Measurements from ENCODE around the gene KCNK13. TPM values are rescaled to one million over a fixed set of nuclear protein-coding genes. Genes with fewer than 3 reads are reported as not detected.

The KCNK13 gene
- total RNA-seq, 3 donors from 2014 or later = not detected

- no peaks in the 10 kb centered on the region for H3K4me1 Mint-ChIP-seq (ENCODE audit: low read depth)
- no peaks in the 10 kb centered on the region for H3K36me3 Mint-ChIP-seq (ENCODE audit: insufficient read depth)
- H3K27me3 Mint-ChIP-seq (ENCODE audit: low read depth) = peaks cover 12% of the 10 kb centered on the region
- DNase-seq = no peak
- H3K4me3 Mint-ChIP-seq = no peak overlapping the region
- H3K9me3 Mint-ChIP-seq = no peaks in the 10 kb centered on the region
- no peak for ATAC-seq
Measured at GRCh38 chr14:90132821-90133570, 71.2 kb downstream of the KCNK13 start.

DNA sequence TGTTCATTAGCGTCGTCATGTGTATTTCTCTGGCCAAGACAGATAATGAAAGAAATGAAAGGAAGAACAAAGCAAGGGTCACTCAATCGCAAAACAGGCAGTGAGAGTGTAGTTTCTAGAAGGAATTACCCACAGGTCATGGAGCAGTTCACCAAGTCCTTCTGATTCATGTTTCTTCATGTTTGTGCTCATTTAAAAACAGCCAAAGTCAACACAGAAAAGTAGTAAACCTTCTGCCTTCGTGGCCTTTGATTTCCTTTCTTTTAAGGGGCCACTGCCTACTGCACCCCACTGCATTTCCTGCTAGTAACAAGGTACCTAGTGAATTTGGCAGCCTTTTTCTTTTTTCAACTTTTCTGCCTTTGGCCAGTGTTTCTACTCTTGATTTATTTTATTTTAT is 75.1 kb downstream of the KCNK13 start:
- Mint-ChIP-seq H3K9me3 (no peaks in the 10 kb centered on the region), H3K4me3 (no peak overlapping the region), H3K36me3 (ENCODE audit: insufficient read depth) (no peaks in the 10 kb centered on the region), H3K4me1 (ENCODE audit: low read depth) (no peaks in the 10 kb centered on the region), H3K27me3 (ENCODE audit: low read depth) (peaks cover 6% of the 10 kb centered on the region)
- DNase-seq (no peak), ATAC-seq (no peak)

DNA sequence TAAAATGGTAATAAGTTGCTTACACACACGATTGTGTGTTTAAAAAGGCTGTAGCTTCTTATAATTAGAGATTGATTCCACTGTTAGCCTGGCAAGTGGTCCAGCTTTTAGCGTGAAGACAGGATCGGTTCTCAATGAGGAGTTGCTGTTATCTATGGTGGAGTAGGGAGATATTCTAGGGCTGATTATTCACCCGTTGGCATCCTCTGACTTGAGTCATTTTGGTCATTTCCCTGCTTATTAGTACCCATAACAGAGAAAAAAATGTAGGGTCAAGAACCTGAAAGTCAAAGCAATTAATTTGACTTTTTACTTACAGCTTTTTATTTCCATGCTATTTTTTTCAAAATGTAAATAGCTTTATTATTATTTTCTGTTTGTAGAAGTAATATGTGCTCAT is 76.0 kb downstream of the KCNK13 start:
- no peak for ATAC-seq

DNA sequence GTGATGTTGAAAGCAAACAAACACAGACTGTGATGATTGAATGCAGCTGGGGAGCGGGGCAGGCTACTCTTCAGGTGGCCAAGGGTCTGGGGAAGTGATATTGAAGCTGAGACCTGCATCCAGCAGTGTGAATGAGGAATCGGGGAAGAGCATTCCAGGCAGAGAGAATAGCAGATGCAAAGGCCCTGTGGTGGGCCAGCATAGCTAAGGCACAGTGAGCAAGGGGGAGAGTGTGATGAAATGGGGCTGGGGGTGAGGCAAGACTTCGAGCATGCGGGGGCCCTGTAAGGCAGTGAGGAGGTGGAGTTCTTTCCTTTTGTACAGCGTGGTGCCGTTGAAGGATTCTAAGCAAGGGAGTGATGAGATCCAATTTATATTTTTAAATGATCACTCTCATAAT is 77.4 kb downstream of the KCNK13 start:
- no peak for DNase-seq
- no peak for ATAC-seq
- Mint-ChIP-seq H3K4me3 (no peak overlapping the region), H3K9me3 (no peaks in the 10 kb centered on the region), H3K4me1 (ENCODE audit: low read depth) (no peaks in the 10 kb centered on the region), H3K27me3 (ENCODE audit: low read depth) (peaks cover 6% of the 10 kb centered on the region), H3K36me3 (ENCODE audit: insufficient read depth) (no peaks in the 10 kb centered on the region)

More for the DNA sequence above, 76.0 kb downstream of the KCNK13 start:
- H3K27me3 Mint-ChIP-seq (ENCODE audit: low read depth) = peaks cover 4% of the 10 kb centered on the region
- H3K9me3 Mint-ChIP-seq = no peaks in the 10 kb centered on the region
- H3K4me3 Mint-ChIP-seq = no peak overlapping the region
- H3K4me1 Mint-ChIP-seq (ENCODE audit: low read depth) = no peaks in the 10 kb centered on the region
- H3K36me3 Mint-ChIP-seq (ENCODE audit: insufficient read depth) = no peaks in the 10 kb centered on the region
- DNase-seq = no peak

GRCh38 chr14:90140298-90140955 is 78.6 kb downstream of the KCNK13 start:
- Mint-ChIP-seq H3K4me3 (no peak overlapping the region), H3K4me1 (ENCODE audit: low read depth) (no peaks in the 10 kb centered on the region), H3K27me3 (ENCODE audit: low read depth) (peaks cover 6% of the 10 kb centered on the region), H3K9me3 (no peaks in the 10 kb centered on the region), H3K36me3 (ENCODE audit: insufficient read depth) (no peaks in the 10 kb centered on the region)
- ATAC-seq (no peak), DNase-seq (no peak)

DNA sequence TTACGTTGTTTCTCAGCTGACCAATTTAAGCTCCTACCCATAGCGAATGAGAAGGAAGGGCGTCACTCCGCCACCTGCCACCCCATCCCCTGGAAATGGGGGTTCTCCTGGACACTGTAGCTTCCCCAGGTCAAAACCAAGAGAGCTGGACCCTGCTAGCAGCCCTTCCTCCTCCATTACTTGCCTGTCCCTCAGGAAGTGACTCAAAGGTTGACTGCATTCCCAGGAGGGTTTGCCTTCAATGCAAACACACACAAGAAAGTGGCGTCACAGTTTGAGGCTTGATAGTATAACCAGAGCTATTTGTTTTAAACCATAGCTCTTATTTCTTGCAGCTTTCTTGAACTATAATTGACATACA is 79.1 kb downstream of the KCNK13 start:
- no peaks in the 10 kb centered on the region for H3K9me3 Mint-ChIP-seq
- ATAC-seq = no peak

GRCh38 chr14:90153429-90153828 is 91.6 kb downstream of the KCNK13 start:
- DNase-seq (no peak), ATAC-seq (no peak)
- Mint-ChIP-seq H3K36me3 (ENCODE audit: insufficient read depth) (no peaks in the 10 kb centered on the region), H3K27me3 (ENCODE audit: low read depth) (peaks cover 12% of the 10 kb centered on the region), H3K4me1 (ENCODE audit: low read depth) (no peaks in the 10 kb centered on the region), H3K9me3 (peaks cover 6% of the 10 kb centered on the region), H3K4me3 (no peak overlapping the region)

More for the DNA sequence above, 79.1 kb downstream of the KCNK13 start:
- no peaks in the 10 kb centered on the region for H3K4me1 Mint-ChIP-seq (ENCODE audit: low read depth)
- H3K4me3 Mint-ChIP-seq = no peak overlapping the region
- H3K36me3 Mint-ChIP-seq (ENCODE audit: insufficient read depth) = no peaks in the 10 kb centered on the region
- H3K27me3 Mint-ChIP-seq (ENCODE audit: low read depth) = peaks cover 6% of the 10 kb centered on the region
- no peak for DNase-seq

GRCh38 chr14:90154110-90154509 is 92.3 kb downstream of the KCNK13 start:
- no peak for ATAC-seq
- H3K36me3 Mint-ChIP-seq (ENCODE audit: insufficient read depth) = no peaks in the 10 kb centered on the region
- peaks cover 10% of the 10 kb centered on the region for H3K27me3 Mint-ChIP-seq (ENCODE audit: low read depth)
- H3K4me1 Mint-ChIP-seq (ENCODE audit: low read depth) = no peaks in the 10 kb centered on the region
- no peak for DNase-seq
- peaks cover 6% of the 10 kb centered on the region for H3K9me3 Mint-ChIP-seq
- H3K4me3 Mint-ChIP-seq = no peak overlapping the region

DNA sequence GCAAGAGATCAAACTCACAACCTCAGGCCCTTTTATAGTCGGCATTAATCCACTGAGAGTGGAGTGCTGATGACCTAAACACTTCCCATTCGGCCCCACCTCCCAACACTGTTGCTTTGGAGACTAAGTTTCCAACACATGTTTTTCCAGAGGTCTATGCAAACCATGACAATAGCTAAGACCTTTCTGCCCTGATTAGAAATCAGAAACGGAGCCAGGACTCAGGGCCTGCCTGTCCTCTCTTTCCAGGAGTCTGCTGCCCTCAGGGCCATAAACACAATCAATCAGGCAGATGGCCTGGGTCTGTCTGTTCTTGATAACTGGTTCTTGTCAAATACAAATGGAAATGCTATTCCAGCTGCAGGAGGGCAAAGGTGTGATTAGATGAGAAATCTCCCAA is 97.4 kb downstream of the KCNK13 start:
- ATAC-seq (no peak), DNase-seq (no peak)
- peaks cover 15% of the 10 kb centered on the region for H3K27me3 Mint-ChIP-seq (ENCODE audit: low read depth)
- no peaks in the 10 kb centered on the region for H3K4me1 Mint-ChIP-seq (ENCODE audit: low read depth)
- no peak overlapping the region for H3K4me3 Mint-ChIP-seq
- H3K36me3 Mint-ChIP-seq (ENCODE audit: insufficient read depth) = no peaks in the 10 kb centered on the region
- H3K9me3 Mint-ChIP-seq = peaks cover 3% of the 10 kb centered on the region

DNA sequence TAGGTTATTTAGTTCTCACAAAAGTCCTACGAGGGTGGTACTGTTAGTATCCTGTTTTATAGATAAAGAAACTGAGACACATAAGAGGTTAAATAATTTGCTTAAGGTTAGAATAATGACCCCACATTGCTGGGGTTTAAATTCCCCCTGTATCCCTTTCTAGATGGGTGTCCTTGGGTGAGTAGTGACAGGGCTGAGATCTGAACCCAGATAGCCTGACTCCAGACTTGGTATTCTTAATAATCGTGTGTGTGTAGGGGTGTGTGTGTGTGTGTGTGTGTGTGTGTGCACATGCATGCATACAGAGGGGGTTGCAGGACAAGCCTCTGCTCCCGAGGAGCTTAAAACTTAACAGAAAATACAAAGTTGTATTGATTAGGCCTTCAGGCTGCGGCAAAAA is 97.9 kb downstream of the KCNK13 start:
- no peak for DNase-seq
- H3K4me1 Mint-ChIP-seq (ENCODE audit: low read depth) = no peaks in the 10 kb centered on the region
- no peak for ATAC-seq
- no peak overlapping the region for H3K4me3 Mint-ChIP-seq
- H3K9me3 Mint-ChIP-seq = no peaks in the 10 kb centered on the region
- peaks cover 15% of the 10 kb centered on the region for H3K27me3 Mint-ChIP-seq (ENCODE audit: low read depth)
- H3K36me3 Mint-ChIP-seq (ENCODE audit: insufficient read depth) = no peaks in the 10 kb centered on the region

DNA sequence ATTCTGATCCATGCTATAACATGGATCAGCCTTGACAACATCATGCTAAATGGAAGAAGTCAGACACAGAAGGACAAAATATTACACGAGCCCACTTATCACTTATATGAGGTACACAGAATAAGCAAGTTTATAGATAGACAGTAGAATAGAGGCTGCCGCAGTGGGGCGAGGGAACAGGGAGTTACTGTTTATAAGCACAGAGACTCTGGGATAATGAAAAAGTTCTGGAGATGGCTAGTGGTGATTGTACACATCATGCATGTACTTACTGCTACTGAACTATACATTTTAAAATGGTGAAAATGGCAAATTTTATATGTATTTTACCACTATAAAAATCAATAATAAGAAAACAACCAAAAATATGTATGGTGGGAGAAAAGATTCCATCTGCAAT is 99.3 kb downstream of the KCNK13 start:
- H3K4me1 Mint-ChIP-seq (ENCODE audit: low read depth) = no peaks in the 10 kb centered on the region
- no peak for DNase-seq
- peaks cover 7% of the 10 kb centered on the region for H3K27me3 Mint-ChIP-seq (ENCODE audit: low read depth)
- H3K36me3 Mint-ChIP-seq (ENCODE audit: insufficient read depth) = no peaks in the 10 kb centered on the region
- no peaks in the 10 kb centered on the region for H3K9me3 Mint-ChIP-seq
- H3K4me3 Mint-ChIP-seq = no peak overlapping the region
- no peak for ATAC-seq

GRCh38 chr14:90168425-90169105 is 106.8 kb downstream of the KCNK13 start:
- H3K36me3 Mint-ChIP-seq (ENCODE audit: insufficient read depth) = no peaks in the 10 kb centered on the region

GRCh38 chr14:90175631-90176030 is 113.8 kb downstream of the KCNK13 start:
- no peak overlapping the region for H3K4me3 Mint-ChIP-seq
- no peaks in the 10 kb centered on the region for H3K9me3 Mint-ChIP-seq
- H3K4me1 Mint-ChIP-seq (ENCODE audit: low read depth) = no peaks in the 10 kb centered on the region
- ATAC-seq (no peak), DNase-seq (no peak)
- no peaks in the 10 kb centered on the region for H3K36me3 Mint-ChIP-seq (ENCODE audit: insufficient read depth)
- H3K27me3 Mint-ChIP-seq (ENCODE audit: low read depth) = peaks cover 12% of the 10 kb centered on the region

More at GRCh38 chr14:90168425-90169105, 106.8 kb downstream of the KCNK13 start:
- no peak overlapping the region for H3K4me3 Mint-ChIP-seq
- no peaks in the 10 kb centered on the region for H3K9me3 Mint-ChIP-seq
- ATAC-seq = no peak
- H3K27me3 Mint-ChIP-seq (ENCODE audit: low read depth) = peaks cover 17% of the 10 kb centered on the region
- H3K4me1 Mint-ChIP-seq (ENCODE audit: low read depth) = no peaks in the 10 kb centered on the region
- DNase-seq = no peak

DNA sequence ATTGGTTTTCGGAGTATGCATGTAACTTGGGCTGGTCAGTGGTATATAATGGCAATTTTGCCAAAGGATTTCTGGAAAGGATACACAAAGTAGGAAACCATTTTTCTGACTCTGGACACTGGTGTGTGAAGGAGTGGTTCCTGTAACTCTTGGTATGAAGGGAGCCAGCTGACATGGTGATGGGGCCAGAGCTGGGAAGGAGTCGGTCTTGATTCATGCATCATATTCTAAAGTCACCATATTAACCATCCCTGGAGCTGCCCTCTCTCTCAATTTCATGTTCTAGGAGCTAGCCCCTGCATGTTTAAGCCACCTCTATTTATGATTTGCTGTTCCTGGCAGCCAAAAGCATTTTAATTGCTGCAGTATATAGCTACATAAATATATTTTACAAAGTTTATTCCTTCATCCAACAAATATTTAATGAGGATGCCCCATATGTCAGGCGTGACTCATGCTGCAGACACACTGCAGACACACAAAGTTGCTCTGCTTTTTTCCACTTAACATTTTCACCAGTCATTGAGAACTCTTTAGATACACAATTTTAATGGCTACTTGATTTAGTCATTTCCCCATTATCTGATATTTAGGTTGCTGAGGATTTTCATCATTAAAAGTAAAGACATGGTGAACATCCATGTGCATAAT is 115.9 kb downstream of the KCNK13 start:
- DNase-seq = no peak
- Mint-ChIP-seq H3K36me3 (ENCODE audit: insufficient read depth) (no peaks in the 10 kb centered on the region), H3K27me3 (ENCODE audit: low read depth) (peaks cover 5% of the 10 kb centered on the region), H3K4me3 (no peak overlapping the region), H3K4me1 (ENCODE audit: low read depth) (no peaks in the 10 kb centered on the region), H3K9me3 (no peaks in the 10 kb centered on the region)
- ATAC-seq = no peak
